GM12864 (cell line): ENCODE measurements around the gene MAP3K5.

ENCODE experiments used
- DNase-seq: peaks from one replicate; pipeline ENCODE4 v3.0.0-alpha.2; 2011; ENCODE audit warnings: low read depth
- H3K4me3 ChIP-seq: 2 replicates; pipeline ENCODE4 v1.5.1; 2011; ENCODE audit warnings: mild to moderate bottlenecking, low read depth, low read length, control low read depth
- CTCF ChIP-seq: IDR thresholded peaks from 2 replicates; pipeline ENCODE4 v1.5.1; 2011; ENCODE audit warnings: low read depth, mild to moderate bottlenecking, moderate library complexity, low read length, control low read depth, inconsistent platforms; ENCODE audit errors: missing control alignments

The MAP3K5 gene

DNA sequence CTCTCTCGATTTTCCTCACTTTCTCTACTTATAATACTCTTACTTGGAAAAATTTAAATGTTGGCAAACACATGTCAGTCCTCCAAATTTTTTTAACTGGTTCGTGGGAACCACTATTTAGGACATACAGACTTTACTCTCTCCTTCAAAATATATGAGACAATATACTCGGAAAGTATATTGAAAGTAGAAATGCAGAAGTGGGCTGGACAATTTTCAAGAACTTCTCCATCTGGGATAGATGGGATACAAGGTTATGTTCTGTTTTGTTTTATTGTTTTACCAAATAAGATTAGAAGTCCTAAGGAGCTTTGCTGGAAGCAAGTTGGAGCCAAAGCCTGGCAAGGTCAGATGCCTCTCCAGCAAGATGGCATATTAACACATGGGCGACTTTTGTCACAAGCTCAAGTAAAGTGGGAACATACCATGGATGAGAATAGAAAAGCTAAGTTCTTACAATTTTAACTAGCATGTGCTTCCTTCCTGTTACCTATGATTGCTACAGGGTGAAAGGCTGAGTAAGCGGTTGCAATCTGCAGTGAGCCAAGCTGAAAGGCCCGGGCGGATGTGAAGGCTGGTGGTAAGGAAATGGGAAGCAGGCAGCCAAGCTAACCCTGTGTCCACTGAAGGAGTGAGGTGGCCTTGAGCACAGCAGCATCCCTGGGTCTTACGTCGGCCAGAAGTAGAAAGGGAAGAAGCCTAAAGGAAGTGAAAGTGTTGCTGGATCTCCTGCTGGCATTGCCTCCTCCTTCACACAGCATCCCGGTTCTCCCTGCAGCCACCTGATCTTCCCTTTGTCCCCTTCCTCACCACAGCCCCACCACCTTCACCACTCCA is 7.1 kb downstream of the MAP3K5 start:
- TF ChIP-seq CTCF = no peak
- H3K4me3 ChIP-seq = peak overlapping the region; percentile 43
- no peak for DNase-seq

GRCh38 chr6:136784271-136784664 is 8.0 kb downstream of the MAP3K5 start:
- H3K4me3 ChIP-seq = peak overlapping the region; percentile 43

DNA sequence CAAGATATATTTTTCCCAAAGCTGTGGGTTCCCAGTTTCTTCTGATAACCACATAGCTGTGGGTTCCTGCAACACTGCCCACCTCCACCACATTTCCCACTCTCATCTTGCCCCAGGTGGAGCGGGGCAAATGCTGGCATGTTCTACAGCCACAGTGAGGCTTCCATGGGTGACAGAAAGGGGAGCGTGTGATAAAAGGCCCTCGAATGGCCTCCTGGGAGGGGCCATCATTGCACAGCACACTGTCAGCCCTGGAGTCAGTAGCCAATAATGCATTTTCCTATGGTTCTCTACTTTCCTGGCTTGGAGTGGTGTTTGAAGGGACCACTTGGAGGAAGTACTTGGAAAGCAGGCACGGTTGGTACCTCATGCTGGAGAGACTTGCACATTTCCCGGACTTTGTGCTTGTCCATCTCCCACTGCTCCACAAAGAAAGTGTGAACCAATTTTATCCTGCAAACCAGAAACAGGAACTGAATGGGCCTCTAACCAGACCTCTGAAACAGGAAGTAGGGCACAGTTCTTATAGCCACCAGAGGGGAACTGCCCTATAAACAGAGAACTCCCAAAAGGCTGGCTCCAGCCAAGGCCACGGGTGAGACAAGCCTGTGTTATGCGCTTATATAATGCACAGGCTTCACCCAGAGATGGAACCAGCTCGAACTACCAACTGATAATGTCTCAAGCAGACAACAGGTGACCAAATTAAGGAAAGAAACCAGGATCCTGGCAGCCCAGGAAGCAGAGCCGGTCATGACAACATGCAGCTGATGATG is 8.6 kb downstream of the MAP3K5 start:
- H3K4me3 ChIP-seq = peak overlapping the region; percentile 43
- no peak for DNase-seq
- peak; percentile 43 for TF ChIP-seq CTCF

More at GRCh38 chr6:136784271-136784664, 8.0 kb downstream of the MAP3K5 start:
- DNase-seq = no peak
- TF ChIP-seq CTCF = no peak

DNA sequence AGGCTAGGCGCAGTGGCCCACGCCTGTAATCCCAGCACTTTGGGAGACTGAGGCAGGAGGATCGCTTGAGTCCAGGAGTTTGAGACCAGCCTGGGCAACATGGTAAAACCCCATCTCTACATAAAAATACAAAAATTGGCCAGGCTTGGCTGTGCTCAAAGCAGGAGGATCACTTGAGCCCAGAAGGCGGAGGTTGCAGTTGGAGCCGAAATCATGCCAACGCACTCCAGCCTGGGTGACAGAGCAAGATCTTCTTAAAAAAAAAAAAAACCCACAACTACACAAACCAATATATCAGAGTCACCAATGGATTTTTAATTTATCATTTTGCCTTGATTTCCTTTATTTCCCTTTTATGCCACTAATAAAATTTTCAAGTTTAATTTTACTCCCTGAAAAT is 9.3 kb downstream of the MAP3K5 start:
- no peak for TF ChIP-seq CTCF
- no peak for DNase-seq
- no peak overlapping the region for H3K4me3 ChIP-seq

DNA sequence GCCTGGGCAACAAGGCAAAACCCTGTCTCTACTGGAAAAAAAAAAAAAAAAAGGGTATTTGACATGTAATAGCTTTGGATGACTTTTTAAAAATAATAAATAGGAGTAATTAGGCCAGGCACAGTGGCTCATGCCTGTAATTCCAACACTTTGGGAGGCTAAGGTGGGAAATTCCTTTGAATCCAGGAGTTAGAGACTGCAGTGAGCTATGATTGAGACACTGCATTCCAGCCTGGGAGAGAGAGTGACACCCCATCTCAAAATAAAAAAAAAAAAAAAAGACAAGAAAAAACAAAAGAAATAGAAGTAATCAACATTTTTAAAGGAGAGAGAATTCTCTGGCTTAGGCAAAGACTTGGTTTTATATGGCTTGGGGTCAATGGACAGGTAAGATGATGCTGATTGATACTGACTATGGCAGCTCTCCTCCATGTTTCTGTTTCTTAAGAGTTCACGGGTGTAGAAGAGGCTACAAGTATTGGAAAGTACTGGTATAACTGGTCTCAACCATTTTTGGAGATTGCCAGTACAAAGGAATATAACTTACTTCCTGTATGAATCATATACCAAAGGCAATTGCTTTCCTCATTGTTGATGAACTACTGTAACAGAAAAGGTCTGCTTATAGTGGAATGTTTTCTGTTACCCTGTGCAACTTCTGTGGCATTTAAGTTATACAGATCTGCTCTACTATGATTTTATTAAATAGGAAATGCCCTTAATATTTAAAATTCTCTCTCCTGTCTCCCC is 10.1 kb downstream of the MAP3K5 start:
- DNase-seq = no peak
- no peak for TF ChIP-seq CTCF
- no peak overlapping the region for H3K4me3 ChIP-seq

- DNase-seq = no peak
- TF ChIP-seq CTCF = no peak
- H3K4me3 ChIP-seq = no peak overlapping the region
These were observed 11.3 kb downstream of the MAP3K5 start for GRCh38 chr6:136780972-136781371.
